HG03045 (cell line): ENCODE results near the gene AKR1C2.
"Not testable (repeated sequence)": the region's sequence is repeated elsewhere in the genome, so short reads cannot be mapped to it uniquely, and the experiment has no call there.

ENCODE experiments used
- ATAC-seq: cut with Tn5 transposase; IDR thresholded peaks from one replicate; pipeline ENCODE4 v1.9.1; 2021; ENCODE audit warnings: mild to moderate bottlenecking, moderate library complexity; ENCODE audit not compliant: unreplicated experiment

AKR1C2 gene

DNA sequence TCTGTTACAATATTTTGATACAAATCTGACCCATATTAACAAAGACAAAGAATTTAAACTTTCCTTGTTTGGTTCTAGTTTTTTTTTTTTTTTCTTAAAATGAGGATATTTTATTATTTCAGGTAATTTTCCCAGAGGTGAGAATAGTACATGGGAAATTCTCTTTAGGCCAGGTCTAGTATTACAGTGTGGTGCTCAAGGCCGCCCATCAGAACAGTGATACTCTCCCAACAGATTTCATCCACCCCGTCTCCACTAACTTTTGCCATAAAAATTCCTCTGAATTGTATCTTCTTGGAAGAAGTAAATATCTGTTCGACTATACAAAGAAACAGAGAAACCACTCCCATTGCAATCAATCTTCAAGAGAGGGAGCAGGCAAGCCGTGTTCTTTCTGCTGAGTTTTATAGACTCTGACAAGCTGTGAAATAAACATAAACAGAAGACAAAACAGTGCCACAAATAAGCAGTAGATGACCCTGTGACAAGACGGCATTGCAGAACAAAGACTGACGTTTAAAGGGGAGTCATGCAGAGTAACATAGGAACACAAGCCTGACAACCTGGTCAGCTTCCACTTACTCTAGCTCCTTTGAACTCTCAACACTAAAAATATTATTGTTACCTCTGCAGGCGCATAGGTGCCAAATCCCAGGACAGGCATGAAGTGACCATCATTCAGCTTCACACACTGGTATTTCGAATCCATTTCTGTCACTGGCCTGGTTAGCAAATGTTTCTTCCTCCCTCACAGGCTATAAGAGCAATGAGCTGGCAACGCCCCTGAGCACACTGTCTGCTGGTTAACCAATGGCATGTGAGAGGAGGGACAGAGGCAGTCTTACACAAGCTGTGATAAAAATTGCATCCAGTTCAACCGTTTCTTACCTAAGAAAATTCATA is at the start of gene AKR1C2:
AKR1C2 (minus strand) TSS at position 731 of the 903 bp plus-strand sequence; CDS start at position 709, 22 bp downstream.
- ATAC-seq, result not testable (repeated sequence)

DNA sequence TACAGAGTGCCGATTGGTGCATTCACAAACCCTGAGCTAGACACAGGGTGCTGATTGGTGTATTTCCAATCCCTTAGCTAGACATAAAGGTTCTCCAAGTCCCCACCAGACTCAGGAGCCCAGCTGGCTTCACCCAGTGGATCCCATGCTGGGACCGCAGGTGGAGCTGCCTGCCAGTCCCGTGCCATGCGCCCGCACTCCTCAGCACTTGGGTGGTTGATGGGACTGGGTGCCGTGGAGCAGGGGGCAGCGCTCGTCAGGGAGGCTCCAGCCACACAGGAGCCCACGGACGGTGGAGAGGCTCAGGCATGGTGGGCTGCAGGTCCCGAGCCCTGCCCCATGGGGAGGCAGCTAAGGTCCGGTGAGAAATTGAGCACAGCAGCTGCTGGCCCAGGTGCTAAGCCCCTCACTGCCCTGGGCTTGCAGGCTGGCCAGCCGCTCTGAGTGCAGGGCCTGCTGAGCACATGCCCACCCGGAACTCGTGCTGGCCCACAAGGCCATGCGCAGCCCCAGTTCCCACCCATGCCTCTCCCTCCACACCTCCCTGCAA is 49.4 kb upstream of the AKR1C2 start:
- not testable (repeated sequence) for ATAC-seq

DNA sequence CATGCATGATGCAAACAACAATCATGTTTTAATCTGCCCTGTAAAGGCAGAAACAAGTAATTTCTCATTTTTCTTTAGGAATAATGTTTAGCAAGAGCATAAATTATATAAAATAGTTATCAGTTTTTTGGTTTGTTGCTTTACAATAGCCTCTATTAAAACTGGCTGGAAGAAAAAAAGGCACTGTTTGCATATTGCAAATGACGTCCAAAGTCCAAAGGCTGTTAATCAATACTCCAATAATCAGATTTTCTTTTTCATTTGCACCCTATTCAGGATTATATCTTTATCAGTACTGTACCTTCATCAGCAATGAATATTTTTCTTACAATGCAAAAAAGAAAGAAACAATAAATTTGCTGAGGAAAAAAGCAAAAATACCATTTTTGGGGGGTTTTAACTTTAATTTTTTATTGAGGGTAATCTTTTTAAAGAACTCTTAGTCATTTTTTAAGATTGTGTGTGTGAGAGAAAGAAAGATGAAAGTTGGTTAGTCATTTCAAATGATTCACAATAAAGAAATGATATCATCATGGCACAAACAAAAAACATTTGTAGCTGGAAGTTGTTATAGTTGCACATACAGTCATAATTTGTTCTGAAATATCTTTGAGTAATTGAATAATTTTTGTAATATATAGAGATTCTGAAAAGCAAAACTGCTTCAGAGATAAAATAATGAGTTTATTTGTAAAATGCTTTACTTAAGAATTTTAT is 44.4 kb upstream of the AKR1C2 start:
- ATAC-seq, result no peak

DNA sequence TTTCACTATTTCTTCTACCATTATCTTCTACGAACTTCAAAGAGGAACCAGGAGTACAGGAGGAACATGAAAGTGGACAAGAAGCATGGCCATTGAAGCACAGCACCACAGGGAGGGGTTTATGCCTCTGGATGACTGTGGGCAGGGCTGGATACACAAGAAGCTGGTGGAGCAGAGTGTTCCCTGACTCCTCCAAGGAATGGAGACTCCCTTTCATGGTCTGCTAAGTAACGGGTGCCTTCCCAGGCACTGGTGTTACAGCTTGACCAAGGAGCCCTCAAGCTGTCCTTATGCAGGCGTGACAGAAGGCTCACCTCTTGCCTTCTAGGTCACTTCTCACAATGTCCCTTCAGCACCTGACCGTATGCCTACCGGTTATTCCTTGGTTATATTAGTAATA is 43.4 kb upstream of the AKR1C2 start:
- ATAC-seq, result not testable (repeated sequence)

DNA sequence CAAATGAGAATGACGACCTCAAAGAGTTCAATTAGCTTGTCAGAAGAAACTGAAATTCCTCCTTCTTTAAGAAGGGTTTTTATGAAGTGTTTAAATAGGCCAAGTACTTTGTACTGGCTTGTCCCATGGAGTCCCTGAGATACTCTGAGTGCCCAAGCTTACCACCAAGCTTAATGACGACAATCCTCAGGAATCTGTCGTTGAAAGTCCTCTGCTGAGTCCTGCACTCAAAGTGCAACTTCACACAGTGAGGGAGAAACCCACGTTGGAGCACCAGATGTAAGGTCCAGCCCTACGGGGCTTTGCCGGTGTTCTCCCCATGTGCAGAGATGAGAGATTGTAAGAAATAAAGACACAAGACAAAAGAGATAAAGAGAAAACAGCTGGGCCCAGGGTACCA is 42.8 kb upstream of the AKR1C2 start:
- no peak for ATAC-seq

DNA sequence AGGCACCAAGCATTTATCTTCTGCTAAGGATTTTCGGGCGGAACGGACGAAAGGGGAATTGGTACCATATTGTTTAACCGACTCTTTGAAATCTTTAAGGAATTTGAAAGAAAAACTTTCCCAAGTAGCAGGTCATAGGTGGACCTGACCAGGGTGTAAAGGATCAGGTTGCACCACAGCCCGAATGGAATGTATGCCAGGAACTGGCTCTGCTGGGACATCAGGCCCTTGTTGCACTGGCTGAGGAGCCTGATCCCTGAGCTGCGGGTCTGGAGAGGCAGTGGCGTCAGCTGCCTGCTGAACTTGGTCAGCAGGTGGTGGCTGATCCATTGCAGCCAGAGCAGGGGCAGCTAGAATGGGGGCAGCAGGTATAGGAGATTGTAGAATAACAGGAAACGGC is 41.4 kb upstream of the AKR1C2 start:
- ATAC-seq, result no peak

DNA sequence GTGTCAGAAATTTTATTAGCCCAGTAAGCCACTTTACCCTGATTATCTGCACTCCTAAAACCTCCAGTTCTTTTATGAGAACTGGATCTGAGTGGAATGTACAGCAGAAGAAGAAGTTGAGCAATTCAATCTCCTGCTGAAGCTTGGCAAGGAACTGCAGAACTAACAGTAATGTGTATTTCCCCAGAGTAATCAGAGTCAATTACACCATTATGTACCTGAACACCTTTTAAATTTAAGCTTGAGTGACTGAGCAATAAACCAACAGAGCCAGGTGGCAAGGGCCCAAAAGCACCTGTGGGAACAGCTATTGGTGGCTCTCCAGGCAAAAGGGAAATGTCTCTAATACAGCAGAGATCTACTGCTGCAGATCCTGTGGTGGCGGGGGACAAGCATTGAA is 40.1 kb upstream of the AKR1C2 start:
- no peak for ATAC-seq

DNA sequence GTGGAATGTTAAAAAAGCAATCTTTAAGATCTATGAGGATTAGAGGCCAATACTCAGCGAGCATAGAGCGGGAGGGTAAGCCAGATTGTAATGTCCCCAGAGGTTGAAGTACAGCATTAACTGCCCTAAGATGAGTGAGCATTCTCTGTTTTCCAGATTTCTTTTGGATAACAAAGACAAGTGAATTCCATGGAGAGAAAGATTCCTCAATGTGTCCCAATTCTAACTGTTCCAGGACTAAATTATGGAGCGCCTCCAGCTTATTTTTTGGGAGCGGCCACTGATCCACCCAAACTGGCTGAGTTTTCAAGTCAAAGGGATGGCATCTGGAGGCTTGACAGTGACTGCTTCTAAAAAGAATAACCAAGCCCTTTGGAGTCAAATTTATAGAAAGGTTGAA is 39.3 kb upstream of the AKR1C2 start:
- ATAC-seq, result no peak

DNA sequence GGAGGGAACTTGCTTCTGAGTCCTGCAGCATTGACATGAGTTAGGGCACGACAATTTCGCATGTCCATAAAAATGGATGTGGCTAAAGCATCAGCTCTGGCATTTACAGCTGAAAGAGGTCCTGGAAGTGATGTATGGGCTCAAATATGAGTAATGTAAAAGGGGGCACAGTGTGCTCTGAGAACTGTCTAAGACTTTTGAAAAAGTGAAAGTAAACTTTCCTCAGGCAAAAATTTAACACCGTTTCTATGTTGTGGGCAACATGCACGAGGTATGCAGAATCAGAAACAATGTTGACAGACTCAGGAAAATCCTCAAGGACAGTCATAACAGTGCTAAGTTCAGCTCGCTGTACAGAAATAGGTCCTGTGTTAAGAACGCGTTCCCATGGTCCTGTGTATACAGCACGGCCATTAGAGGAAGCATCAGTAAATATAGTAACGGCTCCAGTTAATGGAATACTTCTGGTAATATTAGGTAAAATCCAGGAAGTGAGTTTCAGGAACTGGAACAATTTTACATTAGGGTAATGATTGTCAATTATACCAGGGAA is 37.9 kb upstream of the AKR1C2 start:
- ATAC-seq, result no peak

DNA sequence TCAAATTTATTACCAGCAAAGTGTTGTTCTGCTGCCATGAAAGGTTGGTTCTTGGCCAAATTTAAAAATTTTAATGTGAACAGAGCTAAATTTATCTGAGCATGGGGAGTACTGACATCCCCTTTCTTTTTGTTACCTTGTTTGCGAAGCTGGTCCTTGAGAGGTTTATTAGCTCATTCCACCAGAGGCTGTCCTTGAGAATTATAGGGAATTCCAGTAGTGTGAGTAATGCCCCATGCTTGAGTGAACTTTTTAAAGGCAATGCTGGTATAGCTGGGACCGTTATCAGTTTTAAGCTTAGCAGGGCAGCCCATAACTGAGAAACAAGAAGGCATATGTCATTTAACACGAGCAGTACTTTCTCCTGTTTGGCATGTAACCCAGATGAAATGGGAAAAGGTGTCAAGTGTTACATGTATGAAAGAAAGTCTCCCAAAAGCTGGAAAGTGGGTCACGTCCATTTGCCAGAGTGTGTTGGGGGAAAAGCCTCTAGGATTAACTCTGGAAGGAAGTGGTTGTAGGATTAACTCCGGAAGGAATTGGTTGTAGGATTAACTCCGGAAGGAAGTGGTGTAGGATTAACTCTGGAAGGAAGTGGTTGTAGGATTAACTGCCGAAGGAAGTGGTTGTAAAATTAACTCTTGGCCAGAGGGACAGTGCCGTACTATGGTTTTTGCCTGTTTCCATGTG is 37.3 kb upstream of the AKR1C2 start:
- no peak for ATAC-seq

DNA sequence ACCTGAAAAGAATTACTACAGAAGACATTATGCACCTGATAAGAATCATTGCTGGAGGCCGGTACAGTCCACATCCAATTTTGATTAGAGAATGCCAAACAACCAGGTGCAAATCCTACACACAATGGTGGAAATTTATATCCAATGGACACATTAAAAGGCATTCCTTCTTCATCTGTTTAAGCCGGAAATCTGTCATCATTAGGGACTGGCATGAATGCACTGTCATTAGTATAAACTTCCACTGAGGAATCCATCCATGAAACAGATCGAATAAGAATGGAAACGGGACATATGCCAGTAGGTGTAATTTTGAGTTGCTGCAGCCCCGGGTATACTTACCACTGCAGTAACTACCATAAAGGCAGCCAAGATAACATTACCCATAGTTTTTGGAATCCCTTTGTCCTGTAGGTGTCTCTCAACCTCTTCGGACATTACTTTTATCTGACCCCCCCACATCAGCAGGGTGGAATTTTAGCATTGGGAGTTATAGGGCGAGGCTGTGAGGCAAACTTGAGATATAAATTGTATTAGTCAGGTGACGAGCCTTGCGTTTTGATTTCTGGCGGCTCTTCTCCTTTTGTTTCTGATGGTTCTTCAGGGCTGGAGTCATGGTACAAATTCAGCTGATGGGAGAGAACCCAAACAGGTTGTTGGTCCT is 36.5 kb upstream of the AKR1C2 start:
- ATAC-seq, result no peak

DNA sequence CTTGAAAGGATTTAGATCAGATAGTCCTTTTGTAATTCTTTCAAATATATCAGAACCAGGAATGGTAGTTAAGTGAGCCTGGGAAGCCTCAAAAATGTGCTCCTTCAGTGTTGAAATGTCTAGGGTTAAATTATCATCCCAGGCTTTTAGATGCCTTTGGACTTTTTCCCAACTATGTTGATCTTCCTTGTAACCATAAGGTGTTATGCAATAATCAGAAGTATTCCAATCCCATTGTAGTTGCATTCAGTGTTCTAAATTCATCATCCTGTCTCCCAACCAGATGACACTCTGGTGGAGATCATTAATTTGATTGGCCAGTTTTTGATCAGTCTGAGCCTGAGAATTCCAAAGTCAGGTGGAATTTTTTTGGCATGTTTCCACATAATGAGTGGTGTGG is 35.1 kb upstream of the AKR1C2 start:
- no peak for ATAC-seq

DNA sequence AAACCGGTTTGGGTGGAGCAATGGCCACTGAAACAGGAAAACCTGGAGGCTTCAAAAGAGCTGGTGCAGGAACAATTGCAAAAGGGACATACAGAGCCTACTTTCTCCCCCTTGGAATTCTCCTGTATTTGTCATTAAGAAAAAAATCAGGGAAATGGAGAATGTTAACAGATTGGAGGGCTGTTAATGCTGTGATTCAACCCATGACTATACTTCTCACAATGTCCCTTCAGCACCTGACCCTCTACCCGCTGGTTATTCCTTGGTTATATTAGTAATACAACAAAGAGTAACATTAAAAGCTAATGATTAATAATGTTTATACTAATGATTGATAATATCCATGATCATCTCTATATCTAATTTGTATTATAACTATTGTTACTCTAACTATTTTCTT is 34.4 kb upstream of the AKR1C2 start:
- no peak for ATAC-seq

DNA sequence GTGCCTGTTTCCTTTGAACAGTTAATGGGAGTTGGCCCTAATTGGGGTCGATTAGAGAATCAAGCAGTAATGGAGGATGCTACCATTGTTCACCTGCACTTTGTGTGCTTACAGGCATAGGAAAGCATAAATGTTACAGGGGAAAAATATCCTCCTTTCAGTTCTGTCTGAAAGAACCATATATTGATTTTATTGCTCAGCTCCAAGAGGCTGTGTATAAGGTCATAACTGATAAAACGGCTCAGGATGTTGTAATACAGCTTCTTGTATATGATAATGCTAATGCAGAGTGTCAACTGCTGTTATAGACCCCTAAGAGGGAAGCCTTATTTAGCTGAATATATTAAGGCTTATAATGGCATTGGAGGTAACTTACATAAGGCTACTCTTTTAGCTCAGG is 32.9 kb upstream of the AKR1C2 start:
- no peak for ATAC-seq

DNA sequence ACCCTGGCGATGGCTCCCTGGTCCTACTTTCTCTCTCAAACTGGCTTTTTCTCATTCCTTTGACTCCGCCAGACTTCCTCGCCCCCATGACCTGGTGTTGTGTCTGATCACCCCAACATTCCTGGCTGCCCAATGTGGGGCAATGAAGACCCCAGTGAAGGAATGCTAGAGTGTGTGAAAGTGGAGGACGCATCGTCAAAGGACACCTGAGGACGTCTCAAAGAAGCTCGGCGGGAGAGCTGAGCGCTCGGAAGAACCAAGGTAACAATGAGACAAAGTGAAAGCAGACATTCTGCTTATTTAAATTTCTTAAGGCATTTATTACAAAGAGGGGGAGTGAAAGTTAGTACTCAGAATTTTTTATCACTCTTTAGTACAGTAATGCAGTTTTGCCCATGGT is 31.7 kb upstream of the AKR1C2 start:
- ATAC-seq, result no peak

DNA sequence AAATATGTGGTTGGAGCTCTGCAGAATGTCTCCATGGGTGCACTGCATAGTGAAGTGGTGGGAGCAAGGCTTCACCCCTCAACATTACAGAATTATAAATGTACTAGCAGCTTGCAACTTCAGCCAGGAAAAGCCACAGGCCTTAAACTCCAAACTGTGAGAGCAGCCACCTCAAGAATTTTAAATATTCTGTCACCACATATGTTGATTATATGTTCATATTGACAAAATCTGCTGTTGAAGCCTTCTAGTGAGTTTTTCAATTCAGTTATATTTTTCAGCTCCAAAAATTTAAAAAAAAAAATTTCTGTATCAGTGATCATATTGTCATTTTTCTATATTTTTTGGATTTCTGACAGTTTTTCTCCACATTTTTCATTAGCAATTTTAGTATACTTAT is 30.9 kb upstream of the AKR1C2 start:
- ATAC-seq, result no peak

DNA sequence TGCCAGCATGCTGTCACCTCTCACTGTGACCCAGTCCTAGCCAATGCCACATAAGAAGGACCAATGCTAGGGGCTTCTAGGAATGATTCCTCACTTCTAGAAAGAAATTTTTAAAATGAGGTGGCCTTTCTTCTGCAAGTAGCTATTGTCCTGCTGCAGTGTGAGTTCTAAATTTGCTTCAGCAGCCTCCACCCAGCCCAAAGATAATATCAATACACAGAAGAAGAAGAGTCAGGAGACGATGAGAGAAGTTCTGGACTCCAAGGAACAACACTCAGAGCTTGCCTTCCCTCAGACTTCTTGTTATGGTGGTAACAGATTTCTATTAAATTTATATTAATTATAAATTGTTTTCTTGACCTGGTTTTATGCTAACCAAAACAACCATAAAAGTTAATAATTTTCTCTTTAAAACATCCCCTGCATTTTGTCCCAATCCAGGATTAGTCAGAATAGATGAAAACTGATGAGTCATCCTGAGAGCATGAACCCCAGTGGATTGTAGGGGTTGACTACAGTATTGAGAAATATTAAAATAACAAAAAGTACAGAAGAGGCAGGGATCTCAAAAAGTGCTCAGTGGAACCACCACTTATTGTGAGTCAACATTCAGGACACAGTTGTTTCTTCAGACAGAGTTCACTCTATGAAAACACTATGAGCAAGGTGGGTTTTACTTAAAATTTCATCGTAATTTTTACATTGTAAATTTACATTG is 29.6 kb upstream of the AKR1C2 start:
- ATAC-seq, result no peak

DNA sequence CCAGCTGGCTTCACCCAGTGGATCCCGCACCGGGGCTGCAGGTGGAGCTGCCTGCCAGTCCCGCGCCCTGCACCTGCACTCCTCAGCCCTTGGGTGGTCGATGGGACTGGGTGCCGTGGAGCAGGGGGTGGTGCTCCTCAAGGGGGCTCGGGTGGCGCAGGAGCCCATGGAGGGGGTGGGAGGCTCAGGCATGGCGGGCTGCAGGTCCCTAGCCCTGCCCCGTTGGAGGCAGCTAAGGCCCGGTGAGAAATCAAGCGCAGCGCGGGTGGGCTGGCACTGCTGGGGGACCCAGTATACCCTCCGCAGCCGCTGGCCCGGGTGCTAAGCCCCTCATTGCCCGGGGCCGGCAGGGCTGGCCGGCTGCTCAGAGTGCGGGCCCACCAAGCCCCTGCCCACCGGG is 28.8 kb upstream of the AKR1C2 start:
- ATAC-seq, result not testable (repeated sequence)

DNA sequence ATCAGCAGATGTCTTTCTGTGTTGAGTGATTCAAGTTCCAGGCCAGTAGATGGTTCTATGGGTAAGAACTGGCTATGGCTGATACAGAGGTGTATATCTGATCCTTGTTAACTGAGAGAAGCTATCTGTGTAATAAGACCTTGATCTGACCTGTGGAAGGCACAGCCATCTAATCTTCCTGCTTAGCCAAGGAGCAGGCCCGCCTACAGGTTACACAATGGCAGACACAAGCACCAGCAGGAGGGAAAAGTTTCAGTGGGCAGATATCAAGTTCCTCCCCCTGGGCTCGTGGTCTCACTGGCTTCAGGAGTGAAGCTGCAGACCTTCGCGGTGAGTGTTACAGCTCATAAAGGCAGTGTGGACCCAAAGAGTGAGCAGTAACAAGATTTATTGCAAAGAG is 27.9 kb upstream of the AKR1C2 start:
- not testable (repeated sequence) for ATAC-seq

DNA sequence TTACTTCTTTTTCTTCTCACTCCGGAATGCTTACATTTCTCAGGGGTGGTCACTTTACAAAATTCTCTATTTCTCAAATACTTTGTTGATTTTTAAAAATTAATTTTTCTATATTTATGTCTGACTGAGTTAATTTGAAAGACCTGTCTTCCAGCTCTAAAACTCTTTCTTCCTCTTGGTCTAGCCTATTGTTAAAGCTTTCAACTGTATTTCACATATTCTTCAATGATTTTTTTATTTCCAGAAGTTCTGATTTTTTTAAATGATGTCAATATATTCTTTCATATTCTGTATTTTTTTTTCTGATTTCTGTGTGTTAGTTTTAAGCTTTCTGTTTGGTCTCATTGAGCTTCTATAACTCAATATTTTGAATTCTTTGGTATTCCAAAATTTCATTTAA is 27.3 kb upstream of the AKR1C2 start:
- ATAC-seq, result no peak
